HFFc6 (cell line): ENCODE results near the gene CD200R1L. TPM values are rescaled to one million over a fixed set of nuclear protein-coding genes. Genes with fewer than 3 reads are reported as not detected.

Experiments
- DNase-seq: peaks from one replicate; pipeline ENCODE4 v3.0.0-alpha.2; 2018
- H3K27ac Mint-ChIP-seq: 2 replicates; pipeline ENCODE4 v1.8.0; 2020; ENCODE audit warnings: mild to moderate bottlenecking, mixed read lengths
- H3K27me3 Mint-ChIP-seq: 2 replicates; pipeline ENCODE4 v1.8.0; 2021; ENCODE audit warnings: mild to moderate bottlenecking, moderate library complexity, mixed read lengths; ENCODE audit not compliant: insufficient read depth
- H3K36me3 Mint-ChIP-seq: 2 replicates; pipeline ENCODE4 v1.8.0; 2021; ENCODE audit warnings: low read depth, mixed read lengths
- H3K4me1 Mint-ChIP-seq: 2 replicates; pipeline ENCODE4 v1.8.0; 2020; ENCODE audit warnings: low read depth, mixed read lengths
- H3K4me3 Mint-ChIP-seq: 2 replicates; pipeline ENCODE4 v1.8.0; 2020; ENCODE audit warnings: mild to moderate bottlenecking, moderate library complexity, mixed read lengths
- H3K9me3 Mint-ChIP-seq: 2 replicates; pipeline ENCODE4 v1.8.0; 2020; ENCODE audit warnings: mild to moderate bottlenecking, mixed read lengths
- total RNA-seq, 6 experiments: library from RNA; stranded (reverse); fragmentation: NEBNext Ultra II Directional; extraction: Animal tissue kit (Norgen Biotek cat#: 25700); gene quantifications; 2 replicates in 1 of 6; 3 replicates in 5 of 6; pipeline ENCODE4 v1.2.3, GENCODE V29; 2021
- TF ChIP-seq, protein P1 (sequence below): fragments of 200-600 bp; sonication (generic); IDR thresholded peaks from 2 replicates; pipeline ENCODE4 v1.5.0; 2021; ENCODE audit warnings: antibody characterized with exemption, mild to moderate bottlenecking

Gene CD200R1L
- total RNA-seq, 6 experiments from 2014 or later, result not detected

DNA sequence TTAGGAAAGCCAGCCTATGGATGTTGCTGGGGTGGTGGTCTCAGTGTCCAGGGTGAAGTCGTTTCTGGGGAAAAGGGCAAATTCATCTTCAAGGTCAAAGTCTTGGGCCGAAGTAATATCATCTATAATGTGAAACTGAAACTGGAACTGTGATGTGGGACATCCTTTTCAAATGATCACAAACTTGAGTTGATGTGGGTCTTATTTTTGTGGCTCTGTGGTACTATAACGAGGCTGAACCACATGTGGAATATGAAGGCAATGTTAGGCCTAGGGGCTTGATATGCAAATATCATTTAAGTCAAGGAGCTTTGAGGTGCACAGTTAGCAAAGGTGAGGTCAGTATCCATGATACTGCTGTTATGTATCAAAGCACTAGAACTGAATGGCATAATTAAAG, 1.5 kb upstream of the CD200R1L start:
- no peak for DNase-seq
- Mint-ChIP-seq H3K4me3 (peak overlapping the region; percentile 46), H3K4me1 (no peaks in the 10 kb centered on the region), H3K36me3 (0 out of 2 replicates have a peak, but pooled peaks cover 4% of the 10 kb centered on the region), H3K9me3 (peaks cover 22% of the 10 kb centered on the region), H3K27me3 (peaks cover 6% of the 10 kb centered on the region), H3K27ac (no peak overlapping the region)
- TF ChIP-seq, protein P1, sequence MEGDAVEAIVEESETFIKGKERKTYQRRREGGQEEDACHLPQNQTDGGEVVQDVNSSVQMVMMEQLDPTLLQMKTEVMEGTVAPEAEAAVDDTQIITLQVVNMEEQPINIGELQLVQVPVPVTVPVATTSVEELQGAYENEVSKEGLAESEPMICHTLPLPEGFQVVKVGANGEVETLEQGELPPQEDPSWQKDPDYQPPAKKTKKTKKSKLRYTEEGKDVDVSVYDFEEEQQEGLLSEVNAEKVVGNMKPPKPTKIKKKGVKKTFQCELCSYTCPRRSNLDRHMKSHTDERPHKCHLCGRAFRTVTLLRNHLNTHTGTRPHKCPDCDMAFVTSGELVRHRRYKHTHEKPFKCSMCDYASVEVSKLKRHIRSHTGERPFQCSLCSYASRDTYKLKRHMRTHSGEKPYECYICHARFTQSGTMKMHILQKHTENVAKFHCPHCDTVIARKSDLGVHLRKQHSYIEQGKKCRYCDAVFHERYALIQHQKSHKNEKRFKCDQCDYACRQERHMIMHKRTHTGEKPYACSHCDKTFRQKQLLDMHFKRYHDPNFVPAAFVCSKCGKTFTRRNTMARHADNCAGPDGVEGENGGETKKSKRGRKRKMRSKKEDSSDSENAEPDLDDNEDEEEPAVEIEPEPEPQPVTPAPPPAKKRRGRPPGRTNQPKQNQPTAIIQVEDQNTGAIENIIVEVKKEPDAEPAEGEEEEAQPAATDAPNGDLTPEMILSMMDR, result no peak

DNA sequence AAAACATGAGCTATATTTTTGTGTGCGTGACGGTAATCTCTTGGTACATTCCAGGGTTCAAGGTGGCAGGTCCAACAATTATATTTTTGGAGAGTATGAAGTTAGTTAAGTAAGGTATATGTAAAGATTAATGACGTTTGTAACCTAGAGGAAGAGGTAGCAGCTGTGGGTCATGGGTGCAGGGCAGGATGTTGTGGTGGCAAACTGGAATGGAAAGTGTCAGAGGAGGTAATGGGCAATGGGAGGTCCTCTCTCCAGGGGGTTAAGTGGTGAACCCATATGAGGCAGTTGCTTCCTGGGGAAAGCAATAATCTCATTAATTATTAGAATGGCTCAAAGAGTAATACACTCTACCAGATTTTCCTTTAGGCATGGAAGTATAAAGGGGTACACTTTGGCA, 1.0 kb upstream of the CD200R1L start:
- Mint-ChIP-seq H3K4me1 (no peaks in the 10 kb centered on the region), H3K9me3 (peaks cover 27% of the 10 kb centered on the region), H3K27me3 (peaks cover 11% of the 10 kb centered on the region), H3K4me3 (no peak overlapping the region; the same call in 1 of the 2 replicates), H3K27ac (no peak overlapping the region), H3K36me3 (0 out of 2 replicates have a peak, but pooled peaks cover 4% of the 10 kb centered on the region)
- TF ChIP-seq, protein P1, result no peak
- DNase-seq, result no peak

DNA sequence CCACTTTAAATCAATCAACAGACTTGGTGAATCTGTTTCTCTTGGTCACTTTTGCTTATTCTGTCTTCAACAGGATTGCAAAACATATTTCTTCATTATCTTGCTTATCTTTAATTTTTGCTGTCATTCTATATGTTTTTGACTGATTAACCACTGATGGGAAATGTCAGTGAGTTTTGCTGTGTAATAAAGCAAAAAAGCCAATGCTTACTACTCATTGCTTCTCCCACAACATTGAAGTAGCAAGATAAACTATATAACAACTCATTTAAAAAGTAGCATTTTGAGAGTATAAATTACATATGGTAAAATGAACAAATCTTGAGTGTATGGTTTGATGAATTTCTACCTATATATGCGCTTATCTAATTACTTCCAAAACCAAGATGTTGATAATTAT, 892 bp downstream of the CD200R1L start:
- TF ChIP-seq, protein P1, result no peak

GRCh38 chr3:112829046-112829445, 17.6 kb downstream of the CD200R1L start:
- Mint-ChIP-seq H3K27ac (no peak overlapping the region), H3K4me3 (no peak overlapping the region), H3K4me1 (no peaks in the 10 kb centered on the region), H3K9me3 (no peaks in the 10 kb centered on the region), H3K36me3 (no peaks in the 10 kb centered on the region), H3K27me3 (peaks cover 2% of the 10 kb centered on the region)
- no peak for DNase-seq
- TF ChIP-seq, protein P1, result no peak

More for the DNA sequence above, 892 bp downstream of the CD200R1L start:
- no peak for DNase-seq
- Mint-ChIP-seq H3K4me1 (no peaks in the 10 kb centered on the region), H3K4me3 (no peak overlapping the region), H3K27ac (no peak overlapping the region), H3K27me3 (peaks cover 8% of the 10 kb centered on the region), H3K36me3 (no peaks in the 10 kb centered on the region), H3K9me3 (peaks cover 16% of the 10 kb centered on the region)

DNA sequence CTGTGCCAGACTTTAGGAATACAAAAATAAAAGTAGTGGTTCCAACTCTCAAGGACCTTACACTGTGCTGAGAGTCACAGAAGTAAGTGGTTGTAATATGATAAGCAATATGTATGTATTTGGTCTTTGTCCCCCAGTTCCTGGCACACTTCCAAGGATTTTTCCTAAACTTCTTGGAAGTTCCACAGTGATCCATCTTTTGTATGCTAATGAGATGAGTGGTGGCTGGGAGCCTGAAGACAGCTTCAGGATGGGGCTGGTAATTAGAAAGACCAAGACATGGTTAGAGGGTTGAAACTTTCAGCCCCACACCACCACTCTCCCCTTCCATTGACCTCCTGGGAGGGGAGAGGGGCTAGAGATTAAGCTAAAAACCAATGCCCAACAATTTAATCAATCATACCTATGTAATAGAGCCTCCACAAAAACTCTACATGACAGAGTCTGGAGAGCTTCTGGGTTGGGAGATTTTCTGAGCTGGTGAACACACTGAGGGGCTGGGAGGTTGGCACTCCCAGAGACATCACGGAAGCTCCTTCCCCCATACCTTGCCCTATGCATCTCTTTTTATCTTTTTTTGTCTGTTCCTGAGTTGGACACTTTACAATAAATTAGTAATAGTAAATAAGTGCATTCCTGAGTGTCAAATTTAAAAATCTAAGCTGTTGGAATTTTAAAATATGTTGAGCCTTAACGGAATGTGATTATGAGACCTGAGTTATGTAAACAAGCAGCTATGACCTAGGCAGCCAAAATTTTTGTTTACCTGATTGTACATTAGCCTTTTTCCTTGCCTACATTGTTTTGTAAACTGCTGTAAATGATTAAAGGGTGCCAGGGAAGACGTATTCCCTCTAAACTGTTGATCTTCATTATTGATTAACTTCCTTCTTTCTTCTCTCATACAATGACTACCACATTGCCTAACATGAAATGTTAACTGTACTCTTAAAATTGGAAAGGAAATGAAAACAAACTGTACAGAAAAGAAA, 24.3 kb downstream of the CD200R1L start:
- DNase-seq, result no peak
- Mint-ChIP-seq H3K4me1 (peaks cover 23% of the 10 kb centered on the region), H3K9me3 (no peaks in the 10 kb centered on the region), H3K27ac (no peak overlapping the region), H3K27me3 (no peaks in the 10 kb centered on the region; the same call in 1 of the 2 replicates), H3K36me3 (no peaks in the 10 kb centered on the region), H3K4me3 (no peak overlapping the region)
- TF ChIP-seq, protein P1, result no peak
